GM21528 (cell line): ENCODE measurements around the gene ITGB4.

ENCODE experiments used
- ATAC-seq: cut with Tn5 transposase; IDR thresholded peaks from one replicate; pipeline ENCODE4 v1.9.1; 2021; ENCODE audit warnings: mild to moderate bottlenecking, moderate library complexity; ENCODE audit not compliant: unreplicated experiment, low FRiP score

The ITGB4 gene

GRCh38 chr17:75730065-75730464, 8.8 kb downstream of the ITGB4 start:
- ATAC-seq = no peak

GRCh38 chr17:75731086-75731715, 9.9 kb downstream of the ITGB4 start:
- ATAC-seq = no peak

- ATAC-seq = no peak
Observed at GRCh38 chr17:75731716-75732498, 10.6 kb downstream of the ITGB4 start.

GRCh38 chr17:75733471-75733870, 12.2 kb downstream of the ITGB4 start:
- ATAC-seq = no peak

GRCh38 chr17:75734674-75735294, 13.5 kb downstream of the ITGB4 start:
- ATAC-seq = no peak

- ATAC-seq = no peak
Observed at GRCh38 chr17:75736173-75736835, 15.0 kb downstream of the ITGB4 start.

- no peak for ATAC-seq
Observed at GRCh38 chr17:75737133-75737962, 16.1 kb downstream of the ITGB4 start.

GRCh38 chr17:75738218-75738802, 17.1 kb downstream of the ITGB4 start:
- no peak for ATAC-seq

GRCh38 chr17:75739174-75739573, 17.9 kb downstream of the ITGB4 start:
- ATAC-seq = no peak

- no peak for ATAC-seq
Observed at GRCh38 chr17:75739801-75740200, 18.5 kb downstream of the ITGB4 start.

GRCh38 chr17:75740215-75740614, 19.0 kb downstream of the ITGB4 start:
- ATAC-seq = no peak

- no peak for ATAC-seq
Observed at GRCh38 chr17:75740631-75741077, 19.4 kb downstream of the ITGB4 start.

GRCh38 chr17:75742337-75742736, 21.1 kb downstream of the ITGB4 start:
- ATAC-seq = no peak

GRCh38 chr17:75743625-75744206, 22.5 kb downstream of the ITGB4 start:
- no peak for ATAC-seq

GRCh38 chr17:75748706-75749105, 27.4 kb downstream of the ITGB4 start:
- ATAC-seq = no peak

- no peak for ATAC-seq
Observed at GRCh38 chr17:75749545-75750389, 28.5 kb downstream of the ITGB4 start.

- no peak for ATAC-seq
Observed at GRCh38 chr17:75750661-75751423, 29.6 kb downstream of the ITGB4 start.
